DMS53 (cell line): ENCODE data around the gene RAB11FIP3.
"Not testable (repeated sequence)": the region's sequence is repeated elsewhere in the genome, so short reads cannot be mapped to it uniquely, and the experiment has no call there.

Experiments
- DNase-seq: peaks from one replicate; lab custom pipeline; 2025; lab: John Stamatoyannopoulos, UW

The RAB11FIP3 gene

GRCh38 chr16:425082-425718 is at the start of gene RAB11FIP3:
Gene RAB11FIP3 (plus strand): TSS chr16:425649. CDS start chr16:426007, 358 bp downstream.
- DNase-seq, result peak; percentile 84

DNA sequence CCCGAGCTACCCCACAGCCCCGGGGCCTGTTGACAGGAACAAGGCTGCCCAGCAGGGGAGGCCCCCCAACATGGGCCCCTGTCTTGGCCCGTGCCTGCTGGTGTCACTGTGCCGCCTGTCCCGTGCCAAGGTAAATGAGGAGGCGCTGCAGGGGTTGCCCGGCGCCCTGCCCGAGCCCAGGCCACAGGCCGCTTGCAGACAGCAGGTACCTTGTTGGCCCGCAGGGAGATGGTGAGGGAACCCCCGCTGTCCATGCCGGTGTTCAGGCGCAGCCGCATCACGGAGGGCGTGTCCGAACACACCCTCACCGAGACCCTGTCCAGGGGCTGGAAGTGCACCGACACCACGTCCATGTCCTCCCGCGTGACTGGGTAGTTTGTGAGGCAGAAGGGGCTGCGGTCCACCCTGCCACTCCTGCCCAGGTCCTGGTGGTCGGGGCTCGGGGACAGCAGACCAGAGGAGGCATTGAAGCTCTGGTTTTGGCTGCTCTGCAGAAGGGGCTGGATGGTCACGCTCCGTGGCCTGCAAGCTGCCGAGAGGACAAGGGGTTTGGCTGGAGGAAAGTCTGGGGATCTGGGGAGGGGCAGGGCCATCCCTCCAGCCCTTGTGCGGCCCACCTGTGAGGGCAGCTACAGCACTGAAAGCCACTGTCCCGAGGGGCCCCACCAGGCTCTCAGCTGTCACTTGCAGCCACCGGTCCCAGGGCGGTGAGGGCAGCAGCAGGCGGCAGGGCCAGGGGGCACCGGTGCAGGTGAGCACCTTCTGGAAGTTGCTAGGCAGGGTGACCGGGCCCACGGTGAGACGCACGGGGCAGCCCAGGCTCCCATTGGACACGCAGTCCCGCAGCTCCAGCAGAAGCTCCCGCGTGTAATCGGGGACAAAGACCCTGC is 49.3 kb upstream of the RAB11FIP3 start:
- DNase-seq, result no peak

DNA sequence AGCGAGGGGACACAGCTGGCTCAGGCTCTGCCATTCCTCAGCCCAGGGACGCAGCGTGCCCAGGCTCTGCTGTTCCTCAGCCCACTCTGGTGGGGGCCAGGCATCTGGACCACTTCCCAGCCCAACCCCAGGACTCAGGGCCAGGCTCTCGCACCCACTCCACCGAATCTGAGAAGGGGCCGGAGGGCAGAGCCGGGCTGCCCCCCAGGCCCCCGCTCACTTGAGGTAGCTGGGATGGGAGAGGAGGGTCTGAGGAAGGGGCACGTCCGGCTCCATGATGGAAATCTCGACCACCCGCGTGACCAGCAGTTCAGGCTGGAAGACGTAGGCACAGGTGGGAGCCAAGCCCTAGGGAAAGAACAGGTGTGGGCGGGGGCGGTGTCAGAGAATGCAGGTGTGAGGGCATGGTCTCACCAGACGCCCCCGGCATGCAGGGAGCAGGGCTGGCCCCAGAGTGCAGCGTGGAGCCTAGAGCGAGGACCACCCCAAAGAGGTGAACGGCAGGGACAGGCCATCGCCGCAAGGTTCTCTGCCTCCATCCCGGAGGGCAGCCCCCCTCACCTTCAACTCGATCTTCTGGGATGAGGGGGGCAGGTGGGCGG is 48.5 kb upstream of the RAB11FIP3 start:
- DNase-seq, result no peak

- no peak for DNase-seq
Observed at GRCh38 chr16:377419-377951, 48.0 kb upstream of the RAB11FIP3 start.

DNA sequence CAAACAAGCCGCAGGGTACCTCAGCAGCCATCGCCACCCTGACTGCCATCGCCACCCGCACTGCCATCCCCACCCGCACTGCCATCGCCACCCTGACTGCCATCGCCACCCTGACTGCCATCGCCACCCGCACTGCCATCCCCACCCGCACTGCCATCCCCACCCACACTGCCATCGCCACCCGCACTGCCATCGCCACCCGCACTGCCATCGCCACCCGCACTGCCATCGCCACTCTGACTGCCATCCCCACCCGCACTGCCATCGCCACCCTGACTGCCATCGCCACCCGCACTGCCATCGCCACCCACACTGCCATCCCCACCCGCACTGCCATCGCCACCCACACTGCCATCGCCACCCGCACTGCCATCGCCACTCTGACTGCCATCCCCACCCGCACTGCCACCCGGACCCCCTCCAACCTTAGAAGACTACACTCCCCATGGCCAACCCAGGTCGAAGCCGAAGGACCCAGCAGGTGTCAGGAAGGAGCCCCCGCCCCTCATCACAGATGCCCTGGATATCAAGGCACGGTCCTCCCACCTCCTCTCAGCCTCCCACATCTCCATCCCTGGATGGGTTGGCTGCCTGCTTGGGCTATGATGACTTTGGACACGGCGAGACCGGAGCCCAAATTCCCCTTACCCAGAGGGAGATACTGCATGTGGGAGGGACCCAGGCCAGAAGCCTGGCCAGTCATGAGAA is 47.2 kb upstream of the RAB11FIP3 start:
- not testable (repeated sequence) for DNase-seq

GRCh38 chr16:378821-379182 is 46.6 kb upstream of the RAB11FIP3 start:
- no peak for DNase-seq

- peak; percentile 95 for DNase-seq
Observed at GRCh38 chr16:379183-379960, 46.1 kb upstream of the RAB11FIP3 start.

DNA sequence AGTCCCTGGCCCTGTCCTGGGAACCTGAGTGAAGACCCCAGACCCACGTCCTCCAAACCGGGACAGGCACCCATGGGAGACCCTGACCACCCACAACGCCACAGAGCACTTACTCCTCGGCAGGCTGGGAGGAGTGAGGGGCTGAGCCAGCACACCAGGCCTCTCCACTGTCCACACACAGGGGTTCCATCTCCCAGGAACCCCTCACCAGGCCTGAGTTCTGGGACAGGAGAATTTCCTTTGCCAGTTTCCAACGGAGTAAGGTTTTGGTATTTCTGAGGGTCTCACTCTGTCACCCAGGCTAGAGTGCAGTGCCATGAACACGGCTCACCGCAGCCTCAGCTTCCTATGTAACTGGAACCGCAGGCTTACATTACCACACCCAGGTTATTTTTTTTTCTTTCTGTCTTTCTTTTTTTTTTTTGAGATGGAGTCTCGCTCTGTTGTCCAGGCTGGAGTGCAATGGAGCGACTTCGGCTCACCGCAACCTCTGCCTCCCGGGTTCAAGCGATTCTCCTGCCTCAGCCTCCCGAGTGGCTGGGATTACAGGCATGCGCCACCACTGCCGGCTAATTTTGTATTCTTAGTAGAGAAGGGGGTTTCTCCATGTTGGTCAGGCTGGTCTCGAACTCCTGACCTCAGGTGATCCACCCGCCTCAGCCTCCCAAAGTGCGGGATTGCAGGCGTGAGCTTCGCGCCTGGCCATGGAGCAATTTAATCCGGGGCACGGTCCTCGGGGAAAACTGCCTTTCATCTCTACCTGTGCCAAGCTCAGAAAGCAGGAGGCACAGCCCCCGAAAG is 45.3 kb upstream of the RAB11FIP3 start:
- no peak for DNase-seq

DNA sequence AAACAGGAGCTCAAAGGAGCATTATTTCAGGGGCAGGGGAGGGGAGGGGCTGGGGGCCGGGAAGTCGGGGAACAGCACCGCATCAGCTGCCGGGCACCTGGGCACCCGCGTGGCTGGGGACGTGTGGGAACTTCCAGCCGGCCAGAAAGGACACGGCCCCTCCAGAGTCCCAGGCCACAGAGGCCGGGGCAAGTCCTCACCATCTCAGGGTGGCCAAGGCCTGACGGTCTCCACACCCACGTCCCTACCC is 44.8 kb upstream of the RAB11FIP3 start:
- no peak for DNase-seq

GRCh38 chr16:381012-381788 is 44.2 kb upstream of the RAB11FIP3 start:
- DNase-seq, result peak; percentile 74

DNA sequence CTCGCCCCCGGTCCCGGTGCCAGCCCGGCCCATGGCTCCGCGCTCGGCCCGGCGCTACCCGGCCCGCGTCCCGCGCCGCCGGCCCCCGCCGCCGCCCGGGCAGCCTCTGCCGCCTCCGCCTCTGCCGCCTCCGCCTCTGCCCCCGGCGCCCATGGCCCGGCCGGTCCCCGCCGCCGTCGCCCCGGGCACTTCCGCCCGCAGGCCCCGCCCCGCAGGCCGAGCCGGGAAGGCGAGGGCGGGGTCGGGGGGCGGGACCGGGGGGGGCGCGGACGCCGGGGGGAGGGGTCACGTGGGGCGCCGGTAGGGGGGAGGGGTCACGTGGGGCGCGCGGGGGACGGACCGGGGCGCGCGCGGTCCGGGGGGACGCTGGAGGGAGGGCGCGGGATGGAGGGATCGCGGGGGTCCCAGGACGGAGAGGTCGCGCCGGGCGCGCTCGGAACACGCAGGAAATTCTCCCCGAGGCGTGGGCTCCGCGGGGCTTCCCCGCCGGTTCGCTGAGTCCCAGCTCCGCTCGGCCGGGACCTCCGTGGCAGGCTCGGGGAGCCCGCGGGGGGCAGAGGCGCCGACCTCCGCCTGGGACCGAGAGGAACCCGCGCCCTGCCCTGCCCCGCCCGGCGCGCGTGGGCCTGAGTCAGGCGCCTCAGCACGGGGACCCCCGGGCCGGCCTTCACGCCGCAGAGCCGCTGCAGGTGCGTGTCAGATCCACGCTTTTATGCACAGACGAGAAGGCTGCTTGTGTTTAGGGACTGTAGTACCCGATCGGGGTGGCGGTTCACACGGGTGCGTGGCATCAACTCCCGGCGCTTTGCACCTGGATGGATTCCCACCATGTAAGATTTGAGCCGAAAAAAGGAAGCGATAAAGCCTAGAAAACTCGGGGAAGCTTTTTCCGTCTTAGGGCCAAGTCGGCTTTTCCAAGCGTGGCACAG is 43.4 kb upstream of the RAB11FIP3 start, which contains the start of gene PGAP6:
PGAP6 (minus strand) TSS at position 190 of the 929 bp plus-strand sequence; CDS start at position 33, 157 bp downstream.
- DNase-seq, result peak; percentile 83

DNA sequence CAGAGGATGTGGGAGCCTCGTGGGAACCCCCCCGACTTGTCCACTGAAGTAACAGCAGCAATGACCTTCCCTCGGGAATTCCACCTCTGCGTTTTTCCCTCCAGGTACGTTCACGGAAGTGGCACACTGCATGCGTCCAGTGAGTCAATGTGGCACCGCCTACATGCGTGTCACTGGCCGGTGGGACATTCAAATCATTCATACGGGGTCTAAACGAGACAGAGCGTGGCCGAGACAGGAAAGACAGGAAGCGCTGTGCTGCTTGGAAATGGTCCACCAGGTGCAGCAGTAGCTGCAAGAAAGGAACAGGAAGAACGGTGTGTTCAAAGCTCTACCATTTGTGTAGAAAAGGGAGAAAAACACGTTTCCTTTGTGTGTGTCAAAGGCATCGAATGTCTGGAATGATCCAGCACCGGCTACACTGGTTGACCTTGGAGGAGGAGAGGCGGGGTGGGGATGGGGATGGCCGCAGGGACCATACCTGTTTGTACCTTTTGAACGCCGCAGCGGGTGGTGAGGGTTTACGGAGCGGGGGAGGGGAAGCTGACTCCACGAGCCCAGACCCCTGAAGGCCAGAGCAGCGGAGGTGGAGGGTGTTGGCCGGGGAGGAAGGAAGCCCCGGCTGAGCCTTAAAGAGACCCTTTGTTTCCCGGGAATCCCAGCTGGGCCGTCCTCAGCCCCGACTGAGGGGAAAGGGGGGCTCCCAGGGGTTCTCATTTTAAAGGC is 42.0 kb upstream of the RAB11FIP3 start:
- DNase-seq, result peak; percentile 96

GRCh38 chr16:386641-387156 is 38.8 kb upstream of the RAB11FIP3 start:
- DNase-seq, result peak; percentile 31

GRCh38 chr16:387761-388666 is 37.4 kb upstream of the RAB11FIP3 start:
- not testable (repeated sequence) for DNase-seq

DNA sequence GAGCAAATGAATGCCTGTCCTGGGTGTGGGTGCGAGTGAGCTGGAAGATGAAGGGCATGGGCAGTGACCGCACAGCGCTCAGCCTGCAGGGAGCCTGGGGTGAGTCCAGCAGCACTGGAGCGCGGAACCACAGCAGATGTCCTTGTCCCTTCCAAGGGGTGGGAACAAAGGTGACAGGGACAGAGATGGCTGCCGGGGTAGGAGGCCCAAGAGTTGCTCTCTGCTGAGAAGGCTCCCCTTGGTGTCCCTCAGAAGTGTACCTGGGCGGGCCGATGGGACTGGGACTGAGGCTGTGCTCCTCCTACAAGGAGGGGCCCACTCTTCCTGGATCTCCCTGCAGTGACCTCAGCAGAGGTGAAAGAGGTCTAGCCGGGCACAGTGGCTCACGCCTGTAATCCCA is 36.1 kb upstream of the RAB11FIP3 start:
- DNase-seq, result no peak

DNA sequence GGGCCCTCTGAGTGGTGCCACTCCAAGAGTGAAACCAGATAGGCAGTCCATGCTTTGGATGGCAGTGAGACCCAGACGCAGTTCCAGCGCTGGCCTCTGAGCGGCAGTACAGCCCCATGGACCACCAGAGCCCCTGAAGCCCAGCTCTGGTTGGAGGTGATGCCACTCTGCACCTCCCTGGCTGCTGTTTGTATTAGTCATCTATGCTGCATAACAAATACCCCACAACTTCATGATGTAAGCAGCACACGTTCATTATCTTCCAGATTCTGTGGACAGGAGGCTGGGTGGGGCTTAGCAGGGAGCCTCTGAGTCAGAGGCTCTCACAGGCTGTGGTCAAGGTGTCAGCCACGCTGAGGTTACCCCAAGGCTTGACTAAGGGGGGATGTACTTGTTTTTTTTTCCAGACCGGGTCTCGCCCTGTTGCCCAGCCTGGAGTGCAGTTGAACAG is 33.5 kb upstream of the RAB11FIP3 start:
- peak; percentile 77 for DNase-seq
